Measurements from ENCODE around the gene EEF1B2.
A peak's percentile ranks its signal among the peaks of the same experiment; 100 is the strongest.
"Not testable (repeated sequence)": the region's sequence is repeated elsewhere in the genome, so short reads cannot be mapped to it uniquely, and the experiment has no call there.

The EEF1B2 gene

GRCh38 chr2:206163251-206163880 is 3.7 kb downstream of the EEF1B2 start:
- Histone ChIP-seq H3K4me1 (ENCODE audit: control insufficient read depth, insufficient read depth, low read length, unreplicated experiment) (peaks cover 27% of the 10 kb centered on the region), H3K36me3 (ENCODE audit: insufficient read depth, low read length) (peaks cover 37% of the 10 kb centered on the region), H3K79me2 (ENCODE audit: control insufficient read depth, insufficient read depth, low read length, unreplicated experiment) (peaks cover 41% of the 10 kb centered on the region), H2AFZ (ENCODE audit: low read length, unreplicated experiment) (no peak overlapping the region), H3K27ac (ENCODE audit: low read depth, low read length) (peak overlapping the region; percentile 11; the same call in 1 of the 2 replicates), H3K27me3 (ENCODE audit: insufficient read depth, low read length) (no peaks in the 10 kb centered on the region), H3K4me3 (ENCODE audit: low read depth, low read length) (no peak overlapping the region)

- no peak overlapping the region for H3K4me3 ChIP-seq (ENCODE audit: low read depth, low read length)
- H2AFZ ChIP-seq (ENCODE audit: low read length, unreplicated experiment), result no peak overlapping the region
- H3K27me3 ChIP-seq (ENCODE audit: insufficient read depth, low read length), result no peaks in the 10 kb centered on the region
- H3K27ac ChIP-seq (ENCODE audit: low read depth, low read length), result no peak overlapping the region
- H3K79me2 ChIP-seq (ENCODE audit: control insufficient read depth, insufficient read depth, low read length, unreplicated experiment), result peaks cover 33% of the 10 kb centered on the region
- peaks cover 37% of the 10 kb centered on the region for H3K36me3 ChIP-seq (ENCODE audit: insufficient read depth, low read length)
- H3K4me1 ChIP-seq (ENCODE audit: control insufficient read depth, insufficient read depth, low read length, unreplicated experiment), result peaks cover 27% of the 10 kb centered on the region
Observed at GRCh38 chr2:206164261-206164862, 4.7 kb downstream of the EEF1B2 start.

DNA sequence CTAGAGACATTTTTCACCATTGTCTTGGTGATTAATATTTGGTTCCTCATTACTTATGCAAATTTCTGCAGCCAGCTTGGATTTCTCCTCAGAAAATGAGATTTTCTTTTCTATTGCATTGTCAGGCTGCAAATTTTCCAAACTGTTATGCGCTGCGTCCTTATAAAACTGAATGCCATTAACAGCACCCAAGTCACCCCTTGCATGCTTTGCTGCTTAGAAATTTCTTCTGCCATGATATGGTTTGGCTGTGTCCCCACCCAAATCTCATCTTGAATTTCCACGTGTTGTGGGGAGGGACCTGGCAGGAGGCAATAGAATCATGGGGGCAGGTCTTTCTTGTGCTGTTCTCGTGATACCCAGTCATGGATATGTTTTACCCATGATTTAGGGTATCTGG is 8.5 kb downstream of the EEF1B2 start:
- H3K27me3 ChIP-seq (ENCODE audit: insufficient read depth, low read length); H3K4me3 ChIP-seq (ENCODE audit: low read depth, low read length); H3K4me1 ChIP-seq (ENCODE audit: control insufficient read depth, insufficient read depth, low read length, unreplicated experiment); H3K79me2 ChIP-seq (ENCODE audit: control insufficient read depth, insufficient read depth, low read length, unreplicated experiment); H3K27ac ChIP-seq (ENCODE audit: low read depth, low read length); H2AFZ ChIP-seq (ENCODE audit: low read length, unreplicated experiment): not testable (repeated sequence)
- peaks cover 12% of the 10 kb centered on the region for H3K36me3 ChIP-seq (ENCODE audit: insufficient read depth, low read length)

DNA sequence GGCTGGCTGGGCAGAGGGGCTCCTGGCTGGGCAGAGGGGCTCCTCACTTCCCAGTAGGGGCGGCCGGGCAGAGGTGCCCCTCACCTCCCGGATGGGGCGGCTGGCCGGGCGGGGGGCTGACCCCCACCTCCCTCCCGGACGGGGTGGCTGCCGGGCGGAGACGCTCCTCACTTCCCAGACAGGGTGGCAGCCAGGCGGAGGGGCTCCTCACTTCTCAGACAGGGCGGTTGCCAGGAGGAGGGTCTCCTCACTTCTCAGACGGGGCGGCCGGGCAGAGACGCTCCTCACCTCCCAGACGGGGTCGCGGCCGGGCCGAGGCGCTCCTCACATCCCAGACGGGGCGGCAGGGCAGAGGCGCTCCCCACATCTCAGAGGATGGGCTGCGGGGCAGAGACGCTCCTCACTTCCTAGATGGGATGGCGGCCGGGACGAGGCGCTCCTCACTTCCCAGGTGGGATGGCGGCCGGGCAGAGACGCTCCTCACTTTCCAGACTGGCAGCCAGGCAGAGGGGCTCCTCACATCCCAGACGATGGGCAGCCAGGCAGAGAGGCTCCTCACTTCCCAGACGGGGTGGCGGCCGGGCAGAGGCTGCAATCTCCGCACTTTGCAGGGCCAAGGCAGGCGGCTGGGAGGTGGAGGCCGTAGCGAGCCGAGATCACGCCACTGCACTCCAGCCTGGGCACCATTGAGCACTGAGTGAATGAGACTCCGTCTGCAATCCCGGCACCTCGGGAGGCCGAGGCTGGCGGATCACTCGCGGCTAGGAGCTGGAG is 12.1 kb downstream of the EEF1B2 start:
- H3K27ac ChIP-seq (ENCODE audit: low read depth, low read length); H3K36me3 ChIP-seq (ENCODE audit: insufficient read depth, low read length); H3K79me2 ChIP-seq (ENCODE audit: control insufficient read depth, insufficient read depth, low read length, unreplicated experiment); H3K27me3 ChIP-seq (ENCODE audit: insufficient read depth, low read length); H2AFZ ChIP-seq (ENCODE audit: low read length, unreplicated experiment); H3K4me1 ChIP-seq (ENCODE audit: control insufficient read depth, insufficient read depth, low read length, unreplicated experiment); H3K4me3 ChIP-seq (ENCODE audit: low read depth, low read length): not testable (repeated sequence)

GRCh38 chr2:206173147-206173546 is 13.5 kb downstream of the EEF1B2 start:
- Histone ChIP-seq H2AFZ (ENCODE audit: low read length, unreplicated experiment) (no peak overlapping the region), H3K4me1 (ENCODE audit: control insufficient read depth, insufficient read depth, low read length, unreplicated experiment) (no peaks in the 10 kb centered on the region), H3K27me3 (ENCODE audit: insufficient read depth, low read length) (no peaks in the 10 kb centered on the region), H3K79me2 (ENCODE audit: control insufficient read depth, insufficient read depth, low read length, unreplicated experiment) (no peaks in the 10 kb centered on the region), H3K36me3 (ENCODE audit: insufficient read depth, low read length) (no peaks in the 10 kb centered on the region; the same call in 1 of the 2 replicates), H3K27ac (ENCODE audit: low read depth, low read length) (no peak overlapping the region), H3K4me3 (ENCODE audit: low read depth, low read length) (no peak overlapping the region)

DNA sequence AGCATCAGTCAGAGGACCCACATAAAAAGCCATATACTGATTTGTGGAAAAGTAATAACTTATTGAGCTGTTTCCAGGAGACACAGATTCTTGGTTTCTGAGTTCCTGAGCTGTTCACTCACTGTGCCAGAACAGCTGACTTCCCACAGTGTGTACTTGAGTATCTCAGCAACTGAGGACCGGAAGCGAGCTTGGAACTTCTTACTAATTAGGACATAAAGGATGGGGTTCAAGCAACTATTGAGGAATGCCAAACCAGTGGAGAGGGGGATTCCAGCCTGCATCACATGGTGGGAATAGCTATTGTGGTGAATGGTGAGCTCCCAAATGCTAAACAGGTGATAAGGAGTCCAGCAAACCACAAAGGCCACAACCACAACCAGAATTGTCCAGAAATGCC is 16.4 kb downstream of the EEF1B2 start:
- Histone ChIP-seq H3K4me3 (ENCODE audit: low read depth, low read length) (no peak overlapping the region), H3K27ac (ENCODE audit: low read depth, low read length) (no peak overlapping the region), H3K36me3 (ENCODE audit: insufficient read depth, low read length) (no peaks in the 10 kb centered on the region; the same call in 1 of the 2 replicates), H3K79me2 (ENCODE audit: control insufficient read depth, insufficient read depth, low read length, unreplicated experiment) (no peaks in the 10 kb centered on the region), H2AFZ (ENCODE audit: low read length, unreplicated experiment) (no peak overlapping the region), H3K27me3 (ENCODE audit: insufficient read depth, low read length) (no peaks in the 10 kb centered on the region), H3K4me1 (ENCODE audit: control insufficient read depth, insufficient read depth, low read length, unreplicated experiment) (no peaks in the 10 kb centered on the region)

- Histone ChIP-seq H3K27ac (ENCODE audit: low read depth, low read length) (no peak overlapping the region), H3K36me3 (ENCODE audit: insufficient read depth, low read length) (no peaks in the 10 kb centered on the region; the same call in 1 of the 2 replicates), H2AFZ (ENCODE audit: low read length, unreplicated experiment) (no peak overlapping the region), H3K4me3 (ENCODE audit: low read depth, low read length) (no peak overlapping the region), H3K4me1 (ENCODE audit: control insufficient read depth, insufficient read depth, low read length, unreplicated experiment) (no peaks in the 10 kb centered on the region), H3K27me3 (ENCODE audit: insufficient read depth, low read length) (no peaks in the 10 kb centered on the region), H3K79me2 (ENCODE audit: control insufficient read depth, insufficient read depth, low read length, unreplicated experiment) (no peaks in the 10 kb centered on the region)
Observed at GRCh38 chr2:206176901-206177300, 17.2 kb downstream of the EEF1B2 start.

DNA sequence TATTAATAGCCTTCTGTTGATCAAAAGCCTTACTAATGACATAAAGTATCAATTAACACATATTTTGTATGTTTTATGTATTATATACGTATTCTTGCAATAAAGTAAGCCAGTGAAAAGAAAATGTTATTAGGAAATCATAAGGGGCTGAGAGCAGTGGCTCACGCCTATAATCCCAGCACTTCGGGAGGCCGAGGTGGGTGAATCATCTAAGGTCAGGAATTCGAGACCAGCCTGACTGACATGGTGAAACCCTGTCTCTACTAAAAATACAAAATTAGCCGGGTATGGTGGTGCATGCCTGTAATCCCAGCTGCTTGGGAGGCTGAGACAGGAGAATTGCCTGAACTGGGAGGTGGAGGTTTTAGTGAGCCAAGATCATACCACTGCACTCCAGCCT is 21.8 kb downstream of the EEF1B2 start:
- not testable (repeated sequence) for H3K79me2 ChIP-seq (ENCODE audit: control insufficient read depth, insufficient read depth, low read length, unreplicated experiment); H3K27me3 ChIP-seq (ENCODE audit: insufficient read depth, low read length); H3K27ac ChIP-seq (ENCODE audit: low read depth, low read length); H3K4me1 ChIP-seq (ENCODE audit: control insufficient read depth, insufficient read depth, low read length, unreplicated experiment); H3K36me3 ChIP-seq (ENCODE audit: insufficient read depth, low read length); H3K4me3 ChIP-seq (ENCODE audit: low read depth, low read length); H2AFZ ChIP-seq (ENCODE audit: low read length, unreplicated experiment)

DNA sequence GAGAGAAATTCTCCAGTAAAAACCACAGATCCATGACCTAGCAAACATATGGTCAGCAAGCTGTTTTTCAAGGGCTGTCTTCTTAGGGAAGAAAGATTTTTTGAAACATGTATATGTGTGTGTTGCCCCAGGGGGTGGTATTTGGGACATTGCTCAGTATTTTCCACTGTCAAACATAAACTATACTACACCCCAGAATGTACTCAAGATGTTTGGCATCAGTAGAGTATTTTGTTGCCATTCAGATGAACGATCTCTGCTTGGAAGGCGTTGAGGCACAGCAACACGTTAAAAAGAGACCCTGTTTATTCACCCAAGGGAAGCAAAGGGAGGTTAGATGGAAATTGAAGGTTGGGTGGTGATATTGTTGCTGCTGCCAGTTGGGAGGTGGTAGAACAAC is 30.0 kb downstream of the EEF1B2 start:
- H3K4me3 ChIP-seq (ENCODE audit: low read depth, low read length), result no peak overlapping the region
- no peaks in the 10 kb centered on the region for H3K27me3 ChIP-seq (ENCODE audit: insufficient read depth, low read length)
- no peaks in the 10 kb centered on the region for H3K36me3 ChIP-seq (ENCODE audit: insufficient read depth, low read length)
- no peak overlapping the region for H2AFZ ChIP-seq (ENCODE audit: low read length, unreplicated experiment)
- no peaks in the 10 kb centered on the region for H3K4me1 ChIP-seq (ENCODE audit: control insufficient read depth, insufficient read depth, low read length, unreplicated experiment)
- H3K27ac ChIP-seq (ENCODE audit: low read depth, low read length), result no peak overlapping the region
- no peaks in the 10 kb centered on the region for H3K79me2 ChIP-seq (ENCODE audit: control insufficient read depth, insufficient read depth, low read length, unreplicated experiment)

DNA sequence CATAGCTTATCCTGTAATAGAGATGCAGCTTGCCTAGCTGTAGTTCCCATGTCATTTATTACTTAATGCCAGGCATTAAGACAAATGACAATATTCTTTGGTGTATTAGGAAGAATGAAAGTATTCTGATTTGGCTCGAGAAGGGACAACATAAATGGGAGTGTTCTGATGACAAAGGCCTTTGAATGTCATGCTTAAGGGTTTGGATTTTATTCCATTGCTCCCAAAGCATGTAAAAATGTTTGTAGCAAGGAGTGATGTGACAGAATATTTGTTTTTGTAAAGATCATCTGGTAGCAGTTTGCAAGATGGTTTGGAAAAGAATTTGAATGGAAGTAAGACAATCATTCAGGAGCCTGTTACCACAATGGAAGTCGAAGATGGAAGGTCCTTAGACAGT is 30.4 kb downstream of the EEF1B2 start:
- no peaks in the 10 kb centered on the region for H3K27me3 ChIP-seq (ENCODE audit: insufficient read depth, low read length)
- no peaks in the 10 kb centered on the region for H3K36me3 ChIP-seq (ENCODE audit: insufficient read depth, low read length)
- H3K4me1 ChIP-seq (ENCODE audit: control insufficient read depth, insufficient read depth, low read length, unreplicated experiment), result no peaks in the 10 kb centered on the region
- H3K79me2 ChIP-seq (ENCODE audit: control insufficient read depth, insufficient read depth, low read length, unreplicated experiment), result no peaks in the 10 kb centered on the region
- H3K4me3 ChIP-seq (ENCODE audit: low read depth, low read length), result no peak overlapping the region
- H3K27ac ChIP-seq (ENCODE audit: low read depth, low read length), result no peak overlapping the region
- no peak overlapping the region for H2AFZ ChIP-seq (ENCODE audit: low read length, unreplicated experiment)

DNA sequence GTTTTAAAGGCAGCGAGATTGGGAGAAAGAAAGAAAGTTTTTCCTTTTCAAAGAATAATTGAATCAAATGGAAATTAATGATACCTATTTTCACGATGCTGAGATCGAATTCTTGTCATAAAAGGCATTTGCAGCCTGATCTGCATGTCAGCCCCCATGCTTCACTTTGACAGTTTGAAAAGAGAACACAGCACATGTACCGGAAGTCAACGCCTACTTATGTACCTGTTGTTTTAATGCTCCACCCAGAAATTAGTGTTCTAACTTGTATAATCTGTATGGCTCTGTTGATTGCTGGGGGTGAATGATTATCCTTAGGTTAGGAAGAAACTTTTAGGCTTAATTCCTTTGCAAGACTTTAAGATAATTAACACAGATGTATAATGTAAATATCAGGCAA is 31.0 kb downstream of the EEF1B2 start:
- H3K4me3 ChIP-seq (ENCODE audit: low read depth, low read length), result no peak overlapping the region
- no peak overlapping the region for H3K27ac ChIP-seq (ENCODE audit: low read depth, low read length)
- no peaks in the 10 kb centered on the region for H3K4me1 ChIP-seq (ENCODE audit: control insufficient read depth, insufficient read depth, low read length, unreplicated experiment)
- no peaks in the 10 kb centered on the region for H3K36me3 ChIP-seq (ENCODE audit: insufficient read depth, low read length)
- no peak overlapping the region for H2AFZ ChIP-seq (ENCODE audit: low read length, unreplicated experiment)
- H3K27me3 ChIP-seq (ENCODE audit: insufficient read depth, low read length), result no peaks in the 10 kb centered on the region
- no peaks in the 10 kb centered on the region for H3K79me2 ChIP-seq (ENCODE audit: control insufficient read depth, insufficient read depth, low read length, unreplicated experiment)

Measured in ACC112 (cell line).